Trophoblast cell (in vitro differentiated cells and primary cell): ENCODE results near the gene SLC24A4.

Experiments
- DNase-seq, 2 donors: peaks; one replicate each; pipeline ENCODE4 v3.0.0-alpha.2; 2016
- H2AFZ ChIP-seq: 2 replicates; pipeline ENCODE4 v1.6.1; 2013; ENCODE audit warnings: low read length, moderate library complexity, mild to moderate bottlenecking; ENCODE audit not compliant: insufficient read depth, poor library complexity
- H2AK5ac ChIP-seq: 2 replicates; pipeline ENCODE4 v1.6.1; 2013; ENCODE audit warnings: mild to moderate bottlenecking, low read length
- H2BK120ac ChIP-seq: 2 replicates; pipeline ENCODE4 v1.6.1; 2013; ENCODE audit warnings: low read length, mild to moderate bottlenecking, moderate library complexity; ENCODE audit not compliant: insufficient read depth, poor library complexity
- H2BK12ac ChIP-seq: 2 replicates; pipeline ENCODE4 v1.6.1; 2013; ENCODE audit warnings: mild to moderate bottlenecking, low read length, moderate library complexity
- H2BK5ac ChIP-seq: 2 replicates; pipeline ENCODE4 v1.6.1; 2013; ENCODE audit warnings: low read length, low read depth, moderate library complexity, mild to moderate bottlenecking; ENCODE audit not compliant: poor library complexity
- H3K14ac ChIP-seq: 2 replicates; pipeline ENCODE4 v1.6.1; 2013; ENCODE audit warnings: mild to moderate bottlenecking, low read length
- H3K18ac ChIP-seq: 2 replicates; pipeline ENCODE4 v1.6.1; 2013; ENCODE audit warnings: mild to moderate bottlenecking, low read length
- H3K23ac ChIP-seq: 2 replicates; pipeline ENCODE4 v1.6.1; 2013; ENCODE audit warnings: low read length
- H3K27ac ChIP-seq: 2 replicates; pipeline ENCODE4 v1.5.1; 2013; ENCODE audit warnings: low read depth, mild to moderate bottlenecking, inconsistent platforms, low read length, moderate library complexity
- H3K27me3 ChIP-seq: 2 replicates; pipeline ENCODE4 v1.6.1; 2013; ENCODE audit warnings: inconsistent platforms, mild to moderate bottlenecking, low read length, moderate library complexity; ENCODE audit not compliant: insufficient read depth
- H3K36me3 ChIP-seq, 2 experiments: 1 replicate in 1 of 2; 2 replicates in 1 of 2; pipeline ENCODE4 v1.6.1; 2013; ENCODE audit warnings: low read length in 2 of 2, mild to moderate bottlenecking in 2 of 2, moderate library complexity in 1 of 2; ENCODE audit not compliant: insufficient read depth in 2 of 2, control insufficient read depth in 1 of 2
- H3K4ac ChIP-seq: 2 replicates; pipeline ENCODE4 v1.6.1; 2013; ENCODE audit warnings: low read depth, mild to moderate bottlenecking, low read length, moderate library complexity
- H3K4me1 ChIP-seq, 2 experiments: 1 replicate in 1 of 2; 2 replicates in 1 of 2; pipeline ENCODE4 v1.6.1; 2013; ENCODE audit warnings: low read length in 2 of 2, mild to moderate bottlenecking in 2 of 2, moderate library complexity in 1 of 2; ENCODE audit not compliant: insufficient read depth in 2 of 2, control insufficient read depth in 1 of 2
- H3K4me2 ChIP-seq: 2 replicates; pipeline ENCODE4 v1.6.1; 2013; ENCODE audit warnings: inconsistent platforms, mild to moderate bottlenecking, low read length, moderate library complexity
- H3K4me3 ChIP-seq: 2 replicates; pipeline ENCODE4 v1.5.1; 2013; ENCODE audit warnings: mild to moderate bottlenecking, low read depth, low read length, inconsistent platforms
- H3K79me1 ChIP-seq: one replicate; pipeline ENCODE4 v1.6.1; 2013; ENCODE audit warnings: low read length
- H3K79me2 ChIP-seq: 2 replicates; pipeline ENCODE4 v1.6.1; 2013; ENCODE audit warnings: low read length, mild to moderate bottlenecking; ENCODE audit not compliant: control insufficient read depth, insufficient read depth, poor library complexity
- H3K9ac ChIP-seq: 2 replicates; pipeline ENCODE4 v1.6.1; 2013; ENCODE audit warnings: mild to moderate bottlenecking, low read length
- H3K9me3 ChIP-seq: 2 replicates; pipeline ENCODE4 v1.6.1; 2013; ENCODE audit warnings: low read depth, mild to moderate bottlenecking, control low read depth, inconsistent platforms, low read length; ENCODE audit not compliant: insufficient read depth
- H4K12ac ChIP-seq: 2 replicates; pipeline ENCODE4 v1.6.1; 2013; ENCODE audit warnings: low read depth, mild to moderate bottlenecking, low read length, moderate library complexity
- H4K8ac ChIP-seq: 2 replicates; pipeline ENCODE4 v1.6.1; 2013; ENCODE audit warnings: low read depth, mild to moderate bottlenecking, low read length, moderate library complexity
- H4K91ac ChIP-seq: one replicate; pipeline ENCODE4 v1.6.1; 2013; ENCODE audit warnings: low read depth, mild to moderate bottlenecking, low read length, moderate library complexity
- WGBS: extraction: QIAGEN DNeasy Blood & Tissue Kit; methylation state at CpG from one replicate; pipeline ENCODE4 v1.1.7; 2013; ENCODE audit warnings: missing lambda C conversion rate; ENCODE audit not compliant: insufficient read length, insufficient coverage; ENCODE audit errors: extremely low coverage; 5-methylcytosine and 5-hydroxymethylcytosine counted together

SLC24A4 gene

GRCh38 chr14:92297818-92298595 lies 25.0 kb upstream of the SLC24A4 start:
- H3K14ac ChIP-seq: no peak overlapping the region

GRCh38 chr14:92302481-92302880 lies 20.5 kb upstream of the SLC24A4 start:
- no peaks in the 10 kb centered on the region for H3K79me2 ChIP-seq
- no peak overlapping the region for H3K9ac ChIP-seq
- no peak overlapping the region for H2BK5ac ChIP-seq
- H2AFZ ChIP-seq: no peak overlapping the region
- DNase-seq: no peak
- WGBS: no CpG with 5 or more reads among the region's 5 CpGs
- no peaks in the 10 kb centered on the region for H3K79me1 ChIP-seq
- H2BK12ac ChIP-seq: no peak overlapping the region
- no peak overlapping the region for H3K27ac ChIP-seq
- H3K18ac ChIP-seq: no peak overlapping the region
- no peak overlapping the region for H2AK5ac ChIP-seq
- no peak overlapping the region for H3K4me2 ChIP-seq
- H3K4me1 ChIP-seq: no peaks in the 10 kb centered on the region
- no peaks in the 10 kb centered on the region for H3K9me3 ChIP-seq
- no peaks in the 10 kb centered on the region for H3K36me3 ChIP-seq
- H3K23ac ChIP-seq: no peak overlapping the region
- H3K27me3 ChIP-seq: no peaks in the 10 kb centered on the region
- H3K14ac ChIP-seq: no peak overlapping the region
- H4K8ac ChIP-seq: no peak overlapping the region
- no peak overlapping the region for H4K12ac ChIP-seq
- no peak overlapping the region for H3K4ac ChIP-seq
- no peak overlapping the region for H2BK120ac ChIP-seq
- no peak overlapping the region for H3K4me3 ChIP-seq
- H4K91ac ChIP-seq: no peak overlapping the region

More at GRCh38 chr14:92297818-92298595, 25.0 kb upstream of the SLC24A4 start:
- Histone ChIP-seq H3K27ac (no peak overlapping the region), H3K18ac (no peak overlapping the region), H3K4me2 (no peak overlapping the region), H2AFZ (no peak overlapping the region), H3K79me2 (no peaks in the 10 kb centered on the region), H3K4me1 (no peaks in the 10 kb centered on the region), H3K9ac (no peak overlapping the region), H3K27me3 (no peaks in the 10 kb centered on the region), H2BK5ac (no peak overlapping the region), H4K8ac (no peak overlapping the region), H3K9me3 (no peaks in the 10 kb centered on the region), H4K12ac (no peak overlapping the region), H2BK12ac (no peak overlapping the region), H4K91ac (no peak overlapping the region), H3K23ac (no peak overlapping the region), H3K4ac (no peak overlapping the region), H3K79me1 (no peaks in the 10 kb centered on the region), H3K36me3 (no peaks in the 10 kb centered on the region), H2AK5ac (no peak overlapping the region), H3K4me3 (no peak overlapping the region), H2BK120ac (no peak overlapping the region)
- no CpG with 5 or more reads among the region's 6 CpGs for WGBS
- DNase-seq: no peak

GRCh38 chr14:92308716-92309115 lies 14.2 kb upstream of the SLC24A4 start:
- H3K9ac ChIP-seq: no peak overlapping the region
- no peaks in the 10 kb centered on the region for H3K36me3 ChIP-seq
- H3K79me2 ChIP-seq: no peaks in the 10 kb centered on the region
- H3K4me3 ChIP-seq: no peak overlapping the region
- no peak overlapping the region for H2BK5ac ChIP-seq
- H4K91ac ChIP-seq: no peak overlapping the region
- H3K4me2 ChIP-seq: no peak overlapping the region
- H3K27me3 ChIP-seq: no peaks in the 10 kb centered on the region
- H2AK5ac ChIP-seq: no peak overlapping the region
- H4K8ac ChIP-seq: no peak overlapping the region
- no peaks in the 10 kb centered on the region for H3K79me1 ChIP-seq
- H4K12ac ChIP-seq: no peak overlapping the region
- no peak overlapping the region for H2BK120ac ChIP-seq
- H3K4me1 ChIP-seq: no peaks in the 10 kb centered on the region
- no CpG with 5 or more reads among the region's 8 CpGs for WGBS
- no peak overlapping the region for H3K4ac ChIP-seq
- H3K27ac ChIP-seq: no peak overlapping the region
- no peak overlapping the region for H3K14ac ChIP-seq
- no peak overlapping the region for H3K23ac ChIP-seq
- H3K9me3 ChIP-seq: peaks cover 4% of the 10 kb centered on the region
- H3K18ac ChIP-seq: no peak overlapping the region
- H2AFZ ChIP-seq: no peak overlapping the region
- DNase-seq: no peak
- no peak overlapping the region for H2BK12ac ChIP-seq

- Histone ChIP-seq H3K4ac (no peak overlapping the region), H3K4me1 (no peaks in the 10 kb centered on the region), H3K36me3 (no peaks in the 10 kb centered on the region), H3K79me1 (no peaks in the 10 kb centered on the region), H2AFZ (no peak overlapping the region), H4K91ac (no peak overlapping the region), H4K8ac (no peak overlapping the region), H3K27me3 (no peaks in the 10 kb centered on the region), H3K9me3 (peaks cover 4% of the 10 kb centered on the region), H3K79me2 (no peaks in the 10 kb centered on the region), H2AK5ac (no peak overlapping the region), H3K27ac (no peak overlapping the region), H2BK120ac (no peak overlapping the region), H3K4me3 (no peak overlapping the region), H2BK5ac (no peak overlapping the region), H4K12ac (no peak overlapping the region), H3K4me2 (no peak overlapping the region), H2BK12ac (no peak overlapping the region), H3K18ac (no peak overlapping the region), H3K9ac (no peak overlapping the region), H3K23ac (no peak overlapping the region), H3K14ac (no peak overlapping the region)
- no peak for DNase-seq
- no CpG with 5 or more reads among the region's 7 CpGs for WGBS
These were observed 12.9 kb upstream of the SLC24A4 start for GRCh38 chr14:92309968-92310530.
